Activated CD8-positive, alpha-beta memory T cell treated with anti-CD3 and anti-CD28 coated beads for 4 hours (primary cell): ENCODE measurements around the gene CCDC194.
"Not testable (repeated sequence)": the region's sequence is repeated elsewhere in the genome, so short reads cannot be mapped to it uniquely, and the experiment has no call there.

ENCODE experiments used
- DNase-seq, 2 donors: peaks; one replicate each; pipeline ENCODE4 v3.0.0-alpha.2; 2020; ENCODE audit warnings: low read depth in 2 of 2

CCDC194 gene

DNA sequence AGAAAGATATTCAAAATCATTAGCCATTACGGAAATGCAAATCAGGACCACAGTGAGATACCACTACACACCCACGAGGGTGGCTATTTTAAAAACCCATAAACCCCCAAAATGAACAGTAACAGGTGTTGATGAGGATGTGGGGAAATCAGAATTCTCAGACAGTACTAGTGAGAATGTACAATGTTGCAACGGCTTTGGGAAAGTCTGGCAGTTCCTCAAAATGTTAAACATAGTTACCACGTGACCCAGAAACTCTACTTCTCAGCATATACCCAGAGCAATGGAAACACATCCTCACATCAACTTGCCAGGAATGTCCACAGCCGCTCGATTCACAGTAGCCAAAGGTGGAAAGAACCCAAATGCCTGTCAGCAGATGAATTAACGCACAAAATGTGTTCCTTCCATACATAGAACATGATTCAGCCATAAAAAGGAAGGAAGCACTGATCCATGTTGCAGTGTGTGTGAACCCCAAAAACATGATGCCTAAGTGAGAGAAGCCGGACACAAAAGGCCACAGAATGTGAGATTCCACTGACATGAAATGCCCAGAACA lies 23.9 kb downstream of the CCDC194 start:
- no peak for DNase-seq

DNA sequence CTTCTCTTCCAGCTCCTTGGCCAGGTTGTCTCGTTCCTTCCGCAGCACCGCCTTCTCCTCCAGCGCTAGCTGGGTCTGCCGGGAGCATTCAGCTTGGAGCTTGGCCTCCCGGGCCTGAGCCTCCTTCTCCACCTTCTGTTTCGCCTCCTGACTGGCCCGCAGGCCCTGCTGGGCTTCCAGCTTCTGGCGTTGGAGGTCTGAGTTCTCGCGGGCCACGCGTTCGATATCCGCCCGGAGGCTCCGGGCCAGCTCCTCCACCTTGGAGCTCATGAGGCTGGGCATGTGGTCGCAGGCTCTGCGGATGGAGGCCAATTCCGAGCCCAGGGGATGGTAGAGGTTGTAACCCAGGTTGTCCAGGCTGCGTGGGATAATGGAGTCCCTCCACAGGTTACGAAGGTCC lies 28.6 kb downstream of the CCDC194 start:
- DNase-seq = no peak

DNA sequence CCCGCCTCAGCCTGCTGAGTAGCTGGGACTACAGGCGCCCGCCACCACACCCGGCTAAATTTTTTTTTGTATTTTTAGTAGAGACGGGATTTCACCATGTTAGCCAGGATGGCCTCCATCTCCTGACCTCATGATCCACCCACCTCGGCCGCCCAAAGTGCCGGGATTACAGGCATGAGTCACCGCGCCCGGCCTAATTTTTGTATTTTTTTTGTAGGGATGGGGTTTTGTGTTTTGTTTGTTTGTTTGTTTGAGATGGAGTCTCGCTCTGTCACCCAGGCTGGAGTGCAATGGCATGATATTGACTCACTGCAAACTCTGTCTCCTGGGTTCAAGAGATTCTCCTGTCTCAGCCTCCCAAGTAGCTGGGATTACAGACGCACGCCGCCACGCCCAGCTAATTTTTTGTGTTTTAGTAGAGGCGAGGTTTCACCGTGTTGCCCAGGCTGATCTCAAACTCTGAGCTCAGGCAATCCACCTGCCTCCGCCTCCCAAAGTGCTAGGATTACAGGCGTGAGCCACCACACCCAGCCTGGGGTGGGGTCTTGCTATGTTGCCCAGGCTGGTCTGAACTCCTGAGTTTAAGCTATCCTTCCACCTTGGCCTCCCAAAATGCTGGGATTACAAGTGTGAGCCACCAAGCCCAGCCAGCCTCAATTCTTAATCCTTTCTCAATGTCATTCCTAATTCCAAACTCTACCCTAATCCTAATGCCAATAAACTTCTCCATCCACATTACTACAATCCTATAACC lies 30.0 kb downstream of the CCDC194 start:
- not testable (repeated sequence) for DNase-seq

DNA sequence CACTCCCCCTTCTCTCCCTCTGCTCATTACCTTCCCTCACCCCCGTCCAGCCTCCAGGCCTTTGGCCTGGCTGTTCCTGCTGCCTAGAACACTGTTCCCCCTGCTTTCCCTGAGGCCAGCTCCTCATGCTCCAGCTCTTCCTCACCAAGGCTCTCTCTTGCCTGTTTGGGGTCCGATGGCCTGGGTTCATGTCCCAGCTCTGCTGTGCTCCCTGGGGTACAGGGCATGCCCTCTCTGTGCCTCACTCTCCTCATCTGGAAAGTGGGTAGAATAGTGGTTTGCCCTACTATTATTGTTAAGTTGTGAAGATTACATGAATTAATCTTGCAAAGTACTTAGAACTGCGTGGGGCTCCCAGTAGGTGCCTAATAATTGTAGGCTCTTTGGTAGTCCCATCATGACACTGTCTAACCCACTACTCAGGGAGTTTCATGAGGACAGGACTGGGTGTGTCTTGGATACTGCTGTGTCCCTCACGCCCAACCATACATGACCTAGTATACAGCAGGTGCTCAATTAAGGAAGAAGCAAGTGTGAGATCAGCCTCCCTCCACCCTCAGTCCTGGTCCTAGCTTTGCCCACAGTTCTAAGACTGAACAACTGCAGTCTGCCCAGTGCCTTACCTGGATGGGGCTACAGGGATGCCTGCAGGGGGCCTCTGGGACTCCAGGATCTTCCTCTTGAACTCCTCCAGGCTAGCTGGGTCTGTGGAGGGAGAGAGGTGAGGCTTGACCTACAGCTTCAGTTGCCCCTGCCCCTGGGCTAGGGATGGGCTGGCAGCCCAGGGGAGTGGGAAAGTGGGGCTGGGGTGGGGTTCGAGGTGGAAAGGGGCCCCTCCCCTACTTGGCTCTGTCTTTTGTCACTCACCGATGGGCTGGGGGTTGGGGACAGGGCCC lies 33.8 kb downstream of the CCDC194 start:
- no peak for DNase-seq

DNA sequence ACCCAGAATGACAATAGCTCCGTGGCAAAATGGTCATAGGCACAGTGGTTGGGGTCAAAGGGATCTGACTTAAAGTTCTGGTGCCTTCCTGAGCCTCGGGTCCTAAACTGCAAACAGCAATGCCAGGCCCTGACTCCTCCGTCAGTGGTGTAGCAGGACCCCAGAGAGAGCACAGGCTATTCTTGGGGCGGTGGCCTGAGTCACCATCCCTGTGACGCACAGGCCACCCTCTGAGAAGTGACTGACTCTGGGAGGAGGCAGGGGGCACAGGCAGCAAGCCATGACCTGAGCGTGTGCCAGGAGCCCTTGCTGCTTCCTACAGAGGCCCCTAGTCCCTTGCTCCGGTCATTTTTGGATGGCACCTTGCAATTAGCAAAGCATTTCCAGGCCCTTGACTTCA lies 35.6 kb downstream of the CCDC194 start:
- no peak for DNase-seq

DNA sequence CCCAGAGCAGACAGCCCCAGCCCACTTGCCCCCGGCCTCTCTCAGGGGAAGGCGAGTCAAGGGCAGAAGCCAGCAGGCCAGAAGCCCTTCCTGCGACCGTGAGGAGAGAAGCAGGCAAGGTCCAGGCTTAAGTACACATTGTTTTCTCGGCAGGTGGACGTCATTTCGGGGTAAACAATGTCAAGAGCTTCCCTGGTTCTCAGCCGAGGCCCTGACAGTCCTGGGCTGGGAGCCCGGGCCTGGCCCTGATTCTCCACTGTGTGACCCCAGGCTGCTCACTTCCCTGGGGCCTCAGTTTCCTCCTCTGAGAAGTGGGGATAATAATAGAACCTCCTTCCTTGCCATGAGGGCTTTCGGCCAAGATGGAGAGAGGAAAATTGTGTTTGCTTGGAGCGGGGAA lies 36.3 kb downstream of the CCDC194 start:
- DNase-seq = no peak

DNA sequence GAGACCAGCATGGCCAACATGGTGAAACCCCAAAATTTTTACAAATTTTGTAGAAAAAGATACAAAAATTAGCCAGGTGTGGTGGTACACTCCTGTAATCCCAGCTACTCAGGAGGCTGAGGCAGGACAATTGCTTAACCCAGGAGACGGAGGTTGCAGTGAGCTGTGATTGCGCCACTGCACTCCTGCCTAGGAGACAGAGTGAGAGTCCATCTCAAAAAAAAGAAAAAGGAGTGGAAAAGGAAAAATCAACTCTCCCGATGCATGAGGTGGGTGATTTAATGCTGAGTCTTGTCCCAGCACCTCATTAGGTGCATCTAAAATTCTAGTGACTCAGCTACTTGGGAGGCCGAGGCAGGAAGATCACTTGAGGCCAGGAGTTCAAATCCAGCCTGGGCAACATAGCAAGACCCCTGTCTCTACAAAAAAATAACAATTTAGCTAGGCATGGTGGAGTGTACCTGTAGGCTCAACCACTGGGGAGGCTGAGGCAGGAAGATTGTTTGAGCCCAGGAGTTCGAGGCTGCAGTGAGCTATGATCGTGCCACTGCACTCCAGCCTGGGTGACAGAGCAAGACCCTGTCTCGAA lies 36.8 kb downstream of the CCDC194 start:
- DNase-seq = no peak

DNA sequence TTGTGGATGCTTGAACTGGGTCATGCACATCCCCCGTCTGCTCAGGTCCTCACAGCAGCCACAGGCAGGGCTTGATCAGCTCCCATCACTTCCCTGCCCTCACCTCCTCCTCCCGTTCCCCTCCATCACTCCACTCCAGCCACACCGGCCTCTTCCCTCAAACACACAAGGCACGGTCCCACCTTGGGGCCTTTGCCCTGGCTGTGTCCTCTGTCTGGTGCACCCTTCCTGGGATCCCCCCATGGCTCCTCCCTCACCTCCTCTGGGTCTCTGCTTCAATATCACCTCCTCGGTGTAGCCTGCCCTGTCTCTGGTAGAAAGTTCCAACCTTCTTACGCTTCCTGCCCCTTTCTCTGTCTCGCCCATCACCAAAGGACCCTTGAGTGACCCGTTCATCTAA lies 40.6 kb downstream of the CCDC194 start:
- DNase-seq = no peak

DNA sequence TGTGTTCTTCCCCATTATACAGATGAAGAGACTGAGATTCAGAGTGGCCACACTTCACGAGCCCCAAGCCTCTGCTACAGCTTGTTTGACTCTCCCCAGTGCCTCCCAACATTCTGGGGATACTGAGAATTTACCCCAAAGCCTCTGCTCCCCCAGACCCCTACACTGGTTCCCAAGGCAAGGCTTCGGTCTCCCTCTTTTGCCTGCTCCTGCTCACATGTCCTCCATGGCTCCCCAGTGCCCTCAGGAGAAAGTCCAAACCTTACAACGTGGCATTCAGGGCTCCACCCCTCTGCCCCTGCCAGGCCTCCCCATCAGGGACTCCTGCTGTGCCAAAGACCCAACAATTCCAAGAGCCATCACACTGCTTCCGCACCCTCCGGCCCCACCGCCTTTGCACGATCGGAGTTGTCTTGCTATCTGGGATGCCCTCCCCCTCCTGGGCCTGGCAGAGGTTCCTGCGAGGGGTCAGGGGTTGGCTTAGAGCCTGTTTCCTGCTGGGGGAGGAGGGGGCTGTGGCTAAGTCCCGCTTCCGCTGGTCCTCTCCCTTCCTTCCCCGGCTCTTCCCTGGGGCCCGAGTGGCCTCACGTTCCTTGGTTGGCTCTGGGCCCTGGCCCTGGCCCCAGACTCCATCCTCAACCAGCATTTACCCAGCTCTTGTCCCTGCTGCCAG lies 41.3 kb downstream of the CCDC194 start:
- DNase-seq = no peak

DNA sequence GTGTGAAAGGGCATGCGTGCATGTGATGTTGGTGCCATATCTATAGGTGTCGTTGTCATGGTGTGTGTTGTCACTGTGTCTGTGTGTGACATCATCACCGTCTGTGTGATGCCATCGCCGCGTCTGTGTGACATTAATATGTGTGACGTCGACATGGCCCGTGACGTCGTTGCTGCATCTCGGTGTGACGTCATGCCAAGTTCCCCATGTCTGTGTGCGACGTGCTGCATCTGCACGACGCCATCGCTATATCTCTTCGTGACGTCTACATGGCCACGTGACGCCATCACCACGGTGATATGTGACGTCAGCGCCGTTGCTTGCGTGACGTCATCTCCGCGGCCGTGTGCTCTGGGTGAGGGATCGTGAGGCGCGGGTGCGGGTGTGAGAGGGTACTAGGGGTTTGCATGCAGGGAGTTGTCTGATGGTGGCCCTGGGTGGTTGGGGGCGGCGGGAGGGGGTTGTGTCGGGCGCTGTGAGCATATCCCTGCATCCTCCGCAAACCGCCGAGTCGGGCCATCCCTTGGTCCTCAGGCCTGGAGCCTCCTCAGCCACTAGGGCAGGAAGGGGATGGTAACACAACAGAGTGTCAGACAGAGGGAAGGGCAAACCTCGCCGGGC lies 42.1 kb downstream of the CCDC194 start:
- DNase-seq = no peak

DNA sequence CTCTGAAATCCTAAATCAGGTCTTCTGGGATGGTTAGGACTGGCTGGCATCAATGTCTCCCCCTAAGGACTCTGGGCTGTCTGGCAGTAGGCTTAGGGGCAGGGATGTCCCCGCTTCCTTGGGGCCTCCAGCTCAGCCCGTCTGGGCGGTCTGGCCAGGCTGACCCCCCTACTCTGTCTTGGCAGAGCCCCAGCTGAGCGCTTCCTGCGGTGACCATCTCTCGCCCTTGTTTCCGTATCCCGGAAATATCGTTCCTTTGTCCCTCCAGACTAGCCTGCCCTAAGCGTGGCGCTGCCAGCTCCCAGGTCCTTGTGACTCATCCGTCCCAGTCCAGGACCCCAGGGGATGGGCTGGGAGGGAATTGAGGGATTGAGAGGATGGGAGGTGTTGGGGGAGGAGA lies 45.3 kb downstream of the CCDC194 start:
- DNase-seq = no peak

DNA sequence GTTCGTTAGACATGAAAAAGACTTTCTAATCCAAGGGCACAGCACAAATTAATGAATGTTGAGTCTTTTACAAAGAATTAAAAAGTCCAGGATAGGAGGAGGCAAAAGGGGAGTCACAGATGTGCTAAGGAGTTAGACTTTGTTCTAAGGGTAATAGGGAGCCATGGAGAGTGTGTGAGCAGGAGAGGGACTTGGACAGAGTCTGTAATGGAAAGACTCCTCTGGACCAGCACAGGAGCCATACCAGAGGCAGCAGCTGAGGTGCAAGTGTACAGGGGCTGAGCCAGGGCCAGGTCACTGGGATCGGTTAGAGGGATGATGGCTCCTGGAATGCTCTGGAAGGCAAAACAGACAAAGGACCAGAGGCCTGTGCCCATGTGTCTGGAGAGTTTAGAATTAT lies 46.1 kb downstream of the CCDC194 start:
- no peak for DNase-seq

DNA sequence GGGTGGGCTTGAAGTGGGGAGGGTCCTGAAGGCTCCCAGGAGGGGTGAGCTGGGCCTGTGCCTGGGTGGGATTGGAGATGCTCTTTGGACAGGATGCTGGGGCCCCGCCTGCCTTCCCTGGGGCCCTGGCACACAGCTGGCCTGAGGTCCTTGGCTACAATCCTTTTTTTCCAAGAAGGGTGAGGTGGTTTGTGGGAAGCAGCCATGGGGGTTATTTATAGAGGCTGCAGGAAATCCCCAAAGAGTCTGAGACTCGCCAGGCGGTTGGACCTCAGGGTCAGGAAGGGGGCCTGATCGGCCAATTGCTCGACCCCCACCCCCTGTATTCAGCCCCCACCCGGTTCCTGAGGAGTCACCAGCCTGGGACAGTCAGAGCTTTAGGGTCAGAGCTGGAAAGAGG lies 46.6 kb downstream of the CCDC194 start:
- DNase-seq = no peak

DNA sequence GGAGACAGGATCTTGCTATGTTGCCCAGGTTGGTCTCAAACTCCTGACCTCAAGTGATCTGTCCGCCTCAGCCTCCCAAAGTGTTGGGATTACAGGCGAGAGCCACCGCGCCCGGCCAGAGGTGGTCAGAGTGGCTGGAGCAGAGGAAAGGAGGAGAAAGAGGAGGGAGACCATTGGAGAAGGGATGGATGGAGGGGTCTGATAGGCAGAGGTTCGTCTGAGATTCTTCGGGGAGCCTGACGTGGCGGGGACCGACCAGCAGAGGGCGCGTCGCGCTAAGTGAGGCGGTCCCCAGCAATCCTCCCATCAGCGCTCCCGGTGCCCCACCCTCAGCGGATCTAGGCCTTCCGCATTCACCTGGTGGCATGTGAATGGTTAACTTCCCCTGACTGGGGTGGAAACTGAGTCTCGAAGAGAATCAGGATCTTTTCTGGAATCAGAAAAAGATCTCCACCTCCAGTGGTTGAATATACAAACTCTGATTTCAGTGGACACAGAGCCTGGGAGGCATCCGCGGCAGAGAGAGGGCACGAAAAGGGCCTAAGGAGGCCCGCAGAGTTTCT lies 47.8 kb downstream of the CCDC194 start:
- DNase-seq = peak; percentile 54

DNA sequence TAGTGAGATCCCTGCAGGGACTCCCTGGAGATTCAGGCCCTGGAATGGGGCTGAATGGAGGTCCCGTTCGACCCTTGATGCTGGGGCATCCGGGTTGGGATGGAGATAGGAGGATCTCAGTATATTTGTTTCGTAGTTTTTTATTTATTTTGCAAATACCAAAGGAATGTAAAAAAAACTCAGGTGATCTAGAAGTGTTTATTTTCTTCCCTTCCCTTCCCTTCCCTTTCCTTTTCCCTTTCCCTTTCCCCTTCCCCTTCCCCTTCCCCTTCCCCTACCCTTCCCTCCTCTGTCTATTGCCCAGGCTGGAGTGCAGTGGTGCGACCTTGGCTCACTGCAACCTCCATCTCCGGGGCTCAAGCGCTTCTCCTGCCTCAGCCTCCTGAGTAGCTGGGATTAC lies 52.2 kb downstream of the CCDC194 start:
- no peak for DNase-seq

DNA sequence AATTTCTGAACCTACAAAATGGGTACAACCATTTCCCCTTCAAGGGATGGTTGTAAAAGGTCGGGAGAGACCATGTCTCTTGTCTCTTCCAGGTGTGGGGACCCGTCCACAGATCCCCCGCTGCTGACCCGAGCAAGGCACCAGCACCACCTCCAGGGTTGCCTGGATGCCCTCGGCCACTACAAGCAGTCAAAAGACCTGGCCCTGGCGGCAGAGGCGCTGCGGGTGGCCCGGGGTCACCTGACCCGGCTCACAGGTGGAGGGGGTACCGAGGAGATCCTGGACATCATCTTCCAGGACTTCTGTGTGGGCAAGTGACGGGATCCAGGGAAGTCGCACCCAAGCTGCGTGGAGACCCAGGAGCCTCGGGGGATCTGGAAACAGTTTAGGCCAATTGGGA lies 52.6 kb downstream of the CCDC194 start:
- no peak for DNase-seq

DNA sequence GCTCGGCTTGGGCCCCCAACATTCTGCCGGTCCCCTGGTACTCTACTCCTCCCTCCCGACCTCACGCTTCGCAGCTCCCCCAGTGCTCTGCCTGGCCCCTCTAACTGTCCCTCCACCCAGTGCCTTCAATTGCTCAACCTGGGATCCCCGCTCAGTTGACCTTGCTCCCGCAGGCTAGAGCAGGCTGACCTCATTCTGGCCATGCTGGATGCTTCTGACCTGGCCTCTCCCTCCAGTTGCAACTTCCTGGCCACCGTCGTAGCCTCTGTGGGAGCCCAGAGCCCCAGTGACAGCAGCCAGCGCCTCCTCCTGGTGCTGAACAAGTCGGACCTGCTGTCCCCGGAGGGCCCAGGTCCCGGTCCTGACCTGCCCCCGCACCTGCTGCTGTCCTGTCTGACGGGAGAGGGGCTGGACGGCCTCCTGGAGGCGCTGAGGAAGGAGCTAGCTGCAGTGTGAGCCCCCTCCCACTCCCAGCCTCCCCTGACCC lies 53.1 kb downstream of the CCDC194 start:
- DNase-seq = no peak
